SW480 (cell line): ENCODE results near the gene DYNLT2.
"Not testable (repeated sequence)": the region's sequence is repeated elsewhere in the genome, so short reads cannot be mapped to it uniquely, and the experiment has no call there.

ENCODE experiments used
- DNase-seq: peaks from one replicate; pipeline ENCODE4 v3.0.0-alpha.2; 2016; ENCODE audit warnings: low spot score

The DYNLT2 gene

DNA sequence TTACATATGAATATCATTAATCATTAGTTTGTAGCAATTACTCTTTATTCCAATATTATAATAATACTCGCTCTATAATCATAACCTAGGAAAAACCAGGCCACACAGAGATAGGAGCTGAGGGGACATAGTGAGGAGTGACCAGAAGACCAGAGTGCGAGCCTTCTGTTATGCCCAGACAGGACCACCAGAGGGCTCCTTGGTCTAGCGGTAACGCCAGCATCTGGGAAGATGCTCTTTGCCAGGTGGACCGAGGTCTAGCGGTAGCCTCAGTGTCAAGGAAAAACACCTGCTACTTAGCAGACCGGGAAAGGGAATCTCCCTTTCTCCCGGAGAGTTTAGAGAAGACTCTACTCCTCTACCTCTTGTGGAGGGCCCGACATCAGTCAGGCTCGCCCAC lies 54.3 kb downstream of the DYNLT2 start:
- DNase-seq: not testable (repeated sequence)

DNA sequence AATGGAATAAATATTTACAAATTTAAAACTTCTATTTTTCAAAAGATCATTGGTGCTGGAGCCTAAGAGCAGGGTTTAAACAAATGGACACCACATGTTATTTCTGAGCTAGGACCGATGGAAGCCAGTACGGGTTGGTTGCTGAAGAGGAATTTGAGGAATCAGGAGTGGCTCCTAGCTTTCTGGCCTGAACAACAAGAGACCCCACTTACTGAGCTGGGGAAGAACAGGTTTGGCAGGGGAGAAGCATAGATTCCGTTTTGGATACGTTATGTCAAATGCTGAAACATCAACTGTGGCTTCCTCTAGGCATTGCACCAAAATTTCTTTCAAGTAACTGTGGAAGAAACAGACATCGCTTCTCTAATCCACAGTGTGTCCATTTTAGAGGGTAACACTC lies 56.2 kb downstream of the DYNLT2 start:
- no peak for DNase-seq

DNA sequence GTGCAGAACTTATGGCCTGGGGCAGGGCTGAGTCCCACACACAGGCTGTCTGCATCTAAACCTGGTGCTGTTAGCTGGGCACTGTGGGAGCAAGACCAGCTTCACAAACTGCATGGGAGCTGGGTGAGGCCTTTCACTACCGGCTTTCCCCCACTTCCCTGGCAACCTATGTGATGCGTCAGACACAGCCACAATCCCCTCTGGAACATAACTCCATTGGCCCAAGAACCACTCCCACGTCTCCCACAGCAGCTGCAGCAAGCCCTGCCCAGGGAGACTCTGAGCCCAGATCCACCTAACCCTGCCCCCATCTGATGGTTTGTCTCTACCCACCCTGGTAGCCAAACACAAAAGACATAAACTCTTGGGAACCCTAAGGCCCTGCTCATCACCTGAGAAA lies 58.9 kb downstream of the DYNLT2 start:
- no peak for DNase-seq

DNA sequence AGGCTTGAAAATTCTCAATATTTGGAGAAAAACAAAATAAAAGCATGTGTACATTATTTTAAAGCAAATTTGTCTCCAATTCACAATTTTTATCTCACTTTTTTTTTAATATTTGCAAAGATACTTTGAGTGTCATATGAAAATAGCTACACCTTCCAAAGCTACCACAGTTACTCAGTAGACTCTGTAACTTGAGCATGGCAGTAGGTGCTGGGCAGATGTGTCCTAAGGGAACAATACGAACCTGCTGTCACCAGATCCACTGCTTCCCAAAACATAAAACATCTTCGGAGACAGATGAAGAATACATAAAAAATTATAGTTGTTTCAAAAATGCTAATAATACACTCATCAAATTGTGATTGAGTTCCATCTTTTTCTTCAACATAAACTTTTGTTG lies 60.1 kb downstream of the DYNLT2 start:
- DNase-seq: no peak
